Peyer's patch (tissue), 4 donors: ENCODE measurements around the gene CCNB1. TPM values are rescaled to one million over a fixed set of nuclear protein-coding genes. Genes with fewer than 3 reads are reported as not detected.

Experiments
- DNase-seq, 3 donors: peaks; one replicate each; pipeline ENCODE4 v3.0.0-alpha.2; 2017 to 2019
- H3K27ac ChIP-seq, 4 donors: fragments of 200-600 bp; sonication (generic); one replicate each; pipeline ENCODE4 v1.5.1; 2016 to 2019
- H3K27me3 ChIP-seq, 2 donors: fragments of 200-600 bp; sonication (generic); one replicate each; pipeline ENCODE4 v1.5.1; 2019
- H3K36me3 ChIP-seq, 3 donors: fragments of 200-600 bp; sonication (generic); one replicate each; pipeline ENCODE4 v1.5.1; 2016 to 2019
- H3K4me1 ChIP-seq, 4 donors: fragments of 200-600 bp; sonication (generic); one replicate each; pipeline ENCODE4 v1.5.1; 2016 to 2019
- H3K4me3 ChIP-seq, 4 donors: fragments of 200-600 bp; sonication (generic); 1 replicate in 3 of 4; 2 replicates in 1 of 4; pipeline ENCODE4 v1.5.1; 2016 to 2019; ENCODE audit warnings: mild to moderate bottlenecking in 1 of 4
- H3K9me3 ChIP-seq, 4 donors: fragments of 200-600 bp; sonication (generic); one replicate each; pipeline ENCODE4 v1.5.1; 2016 to 2019; ENCODE audit warnings: mild to moderate bottlenecking in 1 of 4
- POLR2A ChIP-seq, 2 donors: fragments of 450-650 bp; IDR thresholded peaks; one replicate each; pipeline ENCODE4 v1.5.1; 2017; ENCODE audit warnings: antibody characterized with exemption in 2 of 2, mild to moderate bottlenecking in 2 of 2, moderate library complexity in 2 of 2
- total RNA-seq, 4 donors: library from RNA; depleted of rRNA; stranded (reverse); fragments of >200 nt; gene quantifications; one replicate each; pipeline ENCODE4 v1.1.0, GENCODE V29; 2016
- TF ChIP-seq, protein P1 (sequence below), 6 experiments: fragments of 450-650 bp in 4 of 6; fragments of 200-600 bp in 2 of 6; sonication (generic) in 1 of 6; IDR thresholded peaks; one replicate each; pipeline ENCODE4 v1.5.1; 2017 to 2019; ENCODE audit warnings: antibody characterized with exemption in 6 of 6, mild to moderate bottlenecking in 3 of 6, moderate library complexity in 1 of 6

The CCNB1 gene
- total RNA-seq: 10 to 100 TPM in 2 of 4 donors, 1 to 10 TPM in 2; 8.1 to 22.3 (median 11.2) TPM

DNA sequence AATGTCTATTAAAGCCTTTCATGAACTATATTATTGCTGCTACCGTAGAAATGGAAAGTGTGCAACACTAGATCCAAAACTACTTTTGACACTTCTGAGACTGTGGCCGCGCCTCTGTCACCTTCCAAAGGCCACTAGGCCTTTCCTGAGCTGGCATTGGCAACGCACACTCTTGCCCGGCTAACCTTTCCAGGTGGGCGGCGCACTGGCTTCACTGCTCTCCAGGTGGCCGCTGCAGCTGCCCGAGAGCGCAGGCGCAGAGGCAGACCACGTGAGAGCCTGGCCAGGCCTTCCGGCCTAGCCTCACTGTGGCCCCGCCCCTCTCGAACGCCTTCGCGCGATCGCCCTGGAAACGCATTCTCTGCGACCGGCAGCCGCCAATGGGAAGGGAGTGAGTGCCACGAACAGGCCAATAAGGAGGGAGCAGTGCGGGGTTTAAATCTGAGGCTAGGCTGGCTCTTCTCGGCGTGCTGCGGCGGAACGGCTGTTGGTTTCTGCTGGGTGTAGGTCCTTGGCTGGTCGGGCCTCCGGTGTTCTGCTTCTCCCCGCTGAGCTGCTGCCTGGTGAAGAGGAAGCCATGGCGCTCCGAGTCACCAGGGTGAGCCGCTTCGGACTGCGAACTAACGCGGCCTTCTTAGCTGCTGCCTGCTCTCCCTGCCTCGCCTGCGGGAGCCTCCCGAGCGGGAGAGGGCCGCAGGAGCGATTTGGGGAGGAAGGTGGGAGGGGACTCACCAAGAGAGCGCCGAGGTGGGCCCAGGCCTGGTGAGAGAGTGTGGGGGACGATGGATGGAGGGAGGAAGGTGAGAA lies at the start of gene CCNB1:
TSS of gene CCNB1 (plus strand) at position 465 of the 807 bp plus-strand sequence. CDS start at position 578, 113 bp downstream.
- Histone ChIP-seq H3K9me3 (no peaks in the 10 kb centered on the region), H3K4me3 (peak within 1 kb of the TSS; percentile 58 to 78 (median 60)), H3K27me3 (no peaks in the 10 kb centered on the region), H3K27ac (peak within 1 kb of the TSS; percentile 29 to 74 (median 44)), H3K36me3 (no peaks in the 10 kb centered on the region), H3K4me1 (peaks cover 0 to 10% (median 4%) of the 10 kb centered on the region in 4 donors)
- TF ChIP-seq POLR2A (IDR thresholded peaks at IDR 0.05): no peak
- TF ChIP-seq, protein P1, sequence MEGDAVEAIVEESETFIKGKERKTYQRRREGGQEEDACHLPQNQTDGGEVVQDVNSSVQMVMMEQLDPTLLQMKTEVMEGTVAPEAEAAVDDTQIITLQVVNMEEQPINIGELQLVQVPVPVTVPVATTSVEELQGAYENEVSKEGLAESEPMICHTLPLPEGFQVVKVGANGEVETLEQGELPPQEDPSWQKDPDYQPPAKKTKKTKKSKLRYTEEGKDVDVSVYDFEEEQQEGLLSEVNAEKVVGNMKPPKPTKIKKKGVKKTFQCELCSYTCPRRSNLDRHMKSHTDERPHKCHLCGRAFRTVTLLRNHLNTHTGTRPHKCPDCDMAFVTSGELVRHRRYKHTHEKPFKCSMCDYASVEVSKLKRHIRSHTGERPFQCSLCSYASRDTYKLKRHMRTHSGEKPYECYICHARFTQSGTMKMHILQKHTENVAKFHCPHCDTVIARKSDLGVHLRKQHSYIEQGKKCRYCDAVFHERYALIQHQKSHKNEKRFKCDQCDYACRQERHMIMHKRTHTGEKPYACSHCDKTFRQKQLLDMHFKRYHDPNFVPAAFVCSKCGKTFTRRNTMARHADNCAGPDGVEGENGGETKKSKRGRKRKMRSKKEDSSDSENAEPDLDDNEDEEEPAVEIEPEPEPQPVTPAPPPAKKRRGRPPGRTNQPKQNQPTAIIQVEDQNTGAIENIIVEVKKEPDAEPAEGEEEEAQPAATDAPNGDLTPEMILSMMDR (IDR thresholded peaks at IDR 0.05): peak in 3 of 6 experiments; percentile 10 to 39 (median 25)
- peak; percentile 96 to 99 (median 99) for DNase-seq

GRCh38 chr5:69129413-69129812 lies 37.5 kb upstream of the CCNB1 start:
- DNase-seq: no peak
- Histone ChIP-seq H3K27ac (no peak overlapping the region), H3K4me3 (no peak overlapping the region), H3K9me3 (no peaks in the 10 kb centered on the region), H3K36me3 (peaks cover 0 to 45% (median 0%) of the 10 kb centered on the region in 3 donors), H3K4me1 (no peaks in the 10 kb centered on the region), H3K27me3 (no peaks in the 10 kb centered on the region)
- no peak for TF ChIP-seq POLR2A (IDR thresholded peaks at IDR 0.05)
- TF ChIP-seq, protein P1 (IDR thresholded peaks at IDR 0.05): no peak

DNA sequence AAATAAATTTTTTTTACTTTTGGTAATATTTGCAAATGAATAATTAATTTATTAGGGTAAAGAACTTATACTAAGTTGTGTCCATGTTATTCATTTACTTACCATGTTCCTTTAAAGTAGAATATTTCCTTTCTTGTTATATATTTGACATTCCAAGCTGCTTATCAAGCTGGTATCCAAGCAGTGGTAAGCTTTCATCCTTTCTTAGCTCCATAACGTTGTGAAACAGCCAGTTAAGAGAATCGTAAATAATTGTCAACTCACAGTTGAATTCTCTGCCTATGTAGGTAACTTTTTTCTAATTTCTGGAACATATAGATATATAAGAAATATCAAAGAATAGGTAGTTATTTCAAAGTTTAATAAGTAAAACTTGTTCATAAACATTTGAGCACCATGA lies 36.7 kb upstream of the CCNB1 start:
- Histone ChIP-seq H3K36me3 (peaks cover 0 to 37% (median 0%) of the 10 kb centered on the region in 3 donors), H3K9me3 (no peaks in the 10 kb centered on the region), H3K4me3 (no peak overlapping the region), H3K27me3 (no peaks in the 10 kb centered on the region), H3K4me1 (no peaks in the 10 kb centered on the region), H3K27ac (no peak overlapping the region)
- TF ChIP-seq POLR2A (IDR thresholded peaks at IDR 0.05): no peak
- TF ChIP-seq, protein P1 (IDR thresholded peaks at IDR 0.05): no peak
- no peak for DNase-seq

DNA sequence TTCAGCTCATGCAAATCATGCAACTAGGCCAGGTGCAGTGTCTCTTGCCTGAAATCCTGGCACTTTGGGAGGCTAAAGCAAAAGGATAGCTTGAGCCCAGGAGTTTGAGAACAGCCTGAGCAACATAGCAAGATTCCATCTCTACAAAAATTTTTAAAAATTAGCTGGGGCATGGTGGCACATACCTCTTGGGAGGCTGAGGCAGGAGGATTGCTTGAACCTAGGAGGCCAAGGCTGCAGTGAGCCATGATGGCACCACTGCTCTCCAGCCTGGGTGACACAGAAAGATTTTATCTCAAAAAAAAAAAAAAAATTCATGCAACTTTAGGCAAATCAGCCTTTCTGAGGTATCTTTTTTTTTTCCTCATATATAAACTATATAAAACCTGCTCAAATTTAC lies 35.6 kb upstream of the CCNB1 start:
- Histone ChIP-seq H3K4me3 (no peak overlapping the region), H3K9me3 (no peaks in the 10 kb centered on the region), H3K4me1 (no peaks in the 10 kb centered on the region), H3K27ac (no peak overlapping the region), H3K36me3 (peaks cover 0 to 35% (median 0%) of the 10 kb centered on the region in 3 donors), H3K27me3 (no peaks in the 10 kb centered on the region)
- no peak for DNase-seq
- TF ChIP-seq, protein P1 (IDR thresholded peaks at IDR 0.05): no peak
- no peak for TF ChIP-seq POLR2A (IDR thresholded peaks at IDR 0.05)

DNA sequence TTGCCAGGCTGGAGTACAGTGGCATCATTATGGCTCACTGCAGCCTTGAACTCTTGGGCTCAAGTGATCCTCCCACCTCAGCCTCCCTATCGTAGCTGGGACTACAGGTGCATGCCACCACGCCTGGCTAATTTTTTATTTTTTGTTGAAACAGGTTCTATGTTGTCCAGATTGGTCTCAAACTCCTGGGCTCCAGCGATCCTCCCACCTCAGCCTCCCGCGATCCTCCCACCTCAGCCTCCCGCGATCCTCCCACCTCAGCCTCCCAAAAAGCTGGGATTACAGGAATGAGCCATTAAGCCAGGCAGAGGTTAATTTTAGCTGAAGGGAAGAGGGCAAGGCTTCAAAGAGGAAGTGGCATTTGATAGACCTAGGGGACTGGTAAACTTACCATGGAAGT lies 32.8 kb upstream of the CCNB1 start:
- no peak for DNase-seq
- TF ChIP-seq, protein P1 (IDR thresholded peaks at IDR 0.05): no peak
- no peak for TF ChIP-seq POLR2A (IDR thresholded peaks at IDR 0.05)
- H3K27ac ChIP-seq: no peak overlapping the region
- peaks cover 0 to 17% (median 0%) of the 10 kb centered on the region in 3 donors for H3K36me3 ChIP-seq
- no peaks in the 10 kb centered on the region for H3K9me3 ChIP-seq
- H3K4me3 ChIP-seq: no peak overlapping the region
- H3K27me3 ChIP-seq: no peaks in the 10 kb centered on the region
- no peaks in the 10 kb centered on the region for H3K4me1 ChIP-seq
